ENCODE measurements around the gene PTPRG. TPM values are rescaled to one million over a fixed set of nuclear protein-coding genes. Genes with fewer than 3 reads are reported as not detected.

The PTPRG gene
- total RNA-seq, 4 donors from 2014 or later, result 8.4 to 37.3 (median 14.9) TPM

- WGBS, 2 donors, result 92 to 94% methylated on average over 2 of the region's 2 CpGs
- no peak for DNase-seq (ENCODE audit: low spot score in 2 of 2)
- TF ChIP-seq POLR2A (IDR thresholded peaks at IDR 0.05) (no peak), CTCF (IDR thresholded peaks at IDR 0.05) (no peak)
- H3K4me3 ChIP-seq (ENCODE audit: low read depth, poor library complexity, severe bottlenecking), result no peak overlapping the region
- intact Hi-C loops (cut with DNase I; ENCODE audit: low total_unique reads), result no loop called here
Observed at GRCh38 chr3:62284442-62284841, 723.1 kb downstream of the PTPRG start.

DNA sequence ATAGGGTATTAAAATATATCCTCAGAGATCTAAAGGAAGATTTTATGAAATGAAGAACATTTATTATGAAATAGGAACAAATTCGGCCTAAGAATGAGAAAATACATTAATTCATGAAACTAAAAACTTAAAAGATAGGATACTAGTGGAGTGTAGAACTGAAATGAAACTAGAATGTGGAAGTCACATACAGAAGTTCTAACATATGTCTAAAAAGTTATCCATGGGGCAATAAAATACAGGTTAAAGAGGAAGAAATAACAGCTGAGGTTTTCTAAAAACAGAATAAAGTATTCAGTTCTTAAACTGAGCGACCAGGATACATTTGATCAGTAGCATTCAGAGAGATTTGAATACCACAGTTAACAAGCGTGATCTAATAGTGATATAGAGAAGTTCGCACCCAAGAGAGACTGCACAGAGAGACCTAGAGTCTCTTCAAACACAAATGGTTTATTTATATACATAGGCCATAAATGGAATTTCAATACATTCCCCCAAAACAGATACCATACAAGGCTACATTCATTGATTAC, 726.1 kb downstream of the PTPRG start:
- intact Hi-C loops (cut with DNase I; ENCODE audit: low total_unique reads), result no loop called here
- 90% methylated on average over 4 of the region's 4 CpGs for WGBS, 2 donors
- H3K4me3 ChIP-seq (ENCODE audit: low read depth, poor library complexity, severe bottlenecking), result no peak overlapping the region
- no peak for TF ChIP-seq POLR2A (IDR thresholded peaks at IDR 0.05)
- no peak for TF ChIP-seq CTCF (IDR thresholded peaks at IDR 0.05)
- no peak for DNase-seq (ENCODE audit: low spot score in 2 of 2)

DNA sequence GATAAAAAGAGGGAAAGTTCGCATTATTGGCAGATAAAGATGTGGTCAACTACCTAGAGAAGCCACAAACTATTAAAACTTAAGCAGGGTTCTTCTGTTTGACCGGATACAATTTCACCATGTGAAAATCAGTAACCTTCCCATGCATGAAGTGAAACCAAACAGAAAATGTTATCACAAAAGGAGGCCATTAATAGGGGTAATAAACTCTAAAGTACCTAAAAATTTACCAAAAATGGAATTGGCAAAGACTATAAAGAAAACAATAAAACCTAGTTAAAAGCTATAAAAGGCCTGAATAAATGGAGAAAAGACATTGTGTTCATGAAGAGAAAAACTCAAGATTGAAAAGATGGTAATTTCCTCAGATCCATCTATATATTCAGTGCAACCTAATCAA, 728.6 kb downstream of the PTPRG start:
- intact Hi-C loops (cut with DNase I; ENCODE audit: low total_unique reads), result no loop called here
- 92 to 97% methylated on average over 2 of the region's 2 CpGs for WGBS, 2 donors
- H3K4me3 ChIP-seq (ENCODE audit: low read depth, poor library complexity, severe bottlenecking), result no peak overlapping the region
- no peak for TF ChIP-seq CTCF (IDR thresholded peaks at IDR 0.05)
- no peak for TF ChIP-seq POLR2A (IDR thresholded peaks at IDR 0.05)
- DNase-seq (ENCODE audit: low spot score in 2 of 2), result no peak

DNA sequence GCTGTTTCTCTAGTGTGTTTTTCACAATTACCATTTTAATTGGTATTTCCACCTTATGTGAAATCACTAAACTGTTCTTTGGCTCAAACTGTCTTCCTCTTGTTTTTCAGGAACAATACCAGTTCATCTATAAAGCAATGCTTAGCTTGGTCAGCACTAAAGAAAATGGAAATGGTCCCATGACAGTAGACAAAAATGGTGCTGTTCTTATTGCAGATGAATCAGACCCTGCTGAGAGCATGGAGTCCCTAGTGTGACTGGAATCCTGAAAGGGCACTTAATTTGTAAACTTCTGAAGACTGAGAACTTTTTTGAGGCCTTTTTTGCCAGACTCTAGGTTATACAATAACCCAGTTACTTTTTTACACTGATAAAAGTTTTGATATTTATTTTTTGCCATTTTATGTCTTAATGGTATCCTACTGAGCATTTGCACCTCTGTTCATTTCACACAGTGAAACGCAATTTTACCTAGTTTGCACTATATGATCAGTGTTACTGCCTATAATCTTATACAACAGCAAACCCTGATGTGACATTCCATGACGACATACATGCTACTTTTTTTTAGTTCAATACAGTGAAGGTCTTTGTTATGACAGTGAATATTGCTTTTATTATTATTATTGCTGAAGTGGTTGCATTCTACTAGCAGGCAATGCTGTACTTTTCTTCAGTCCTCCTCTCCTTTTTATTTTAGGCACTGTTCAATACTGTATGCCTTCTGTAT, 731.8 kb downstream of the PTPRG start:
- no peak overlapping the region for H3K4me3 ChIP-seq (ENCODE audit: low read depth, poor library complexity, severe bottlenecking)
- no peak for DNase-seq (ENCODE audit: low spot score in 2 of 2)
- 91 to 95% methylated on average over 2 of the region's 2 CpGs for WGBS, 2 donors
- TF ChIP-seq CTCF (IDR thresholded peaks at IDR 0.05), result no peak
- no peak for TF ChIP-seq POLR2A (IDR thresholded peaks at IDR 0.05)
- intact Hi-C loops (cut with DNase I; ENCODE audit: low total_unique reads), result no loop called here

- TF ChIP-seq POLR2A (IDR thresholded peaks at IDR 0.05) (no peak), CTCF (IDR thresholded peaks at IDR 0.05) (no peak)
- intact Hi-C loops (cut with DNase I; ENCODE audit: low total_unique reads), result no loop called here
- no peak overlapping the region for H3K4me3 ChIP-seq (ENCODE audit: low read depth, poor library complexity, severe bottlenecking)
- 87 to 89% methylated on average over 2 of the region's 2 CpGs for WGBS, 2 donors
- no peak for DNase-seq (ENCODE audit: low spot score in 2 of 2)
Observed at GRCh38 chr3:62295571-62295970, 734.2 kb downstream of the PTPRG start.

DNA sequence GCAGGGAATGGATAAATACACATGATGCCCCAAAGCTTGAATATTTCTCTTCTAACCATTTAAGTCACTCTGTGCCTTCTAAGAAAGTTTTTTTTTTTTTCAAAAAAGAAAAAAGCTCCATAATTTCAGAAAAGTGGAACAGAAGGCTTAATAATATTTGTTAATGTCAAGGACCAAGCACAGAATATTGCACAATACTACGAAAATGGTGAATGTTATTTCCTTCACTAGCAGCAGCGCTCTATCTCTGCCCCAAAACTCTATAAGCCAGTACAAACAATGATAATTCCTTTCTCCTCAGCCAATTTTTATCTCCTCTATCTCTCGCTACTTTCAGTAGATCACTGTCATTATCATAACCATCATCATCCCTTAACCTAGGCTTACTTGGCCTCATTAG, 739.2 kb downstream of the PTPRG start:
- DNase-seq (ENCODE audit: low spot score in 2 of 2), result no peak
- WGBS, 2 donors, result 91 to 93% methylated on average over 3 of the region's 3 CpGs
- H3K4me3 ChIP-seq (ENCODE audit: low read depth, poor library complexity, severe bottlenecking), result no peak overlapping the region
- TF ChIP-seq POLR2A (IDR thresholded peaks at IDR 0.05), result no peak
- no peak for TF ChIP-seq CTCF (IDR thresholded peaks at IDR 0.05)
- intact Hi-C loops (cut with DNase I; ENCODE audit: low total_unique reads), result no loop called here
